T-helper 1 cell treated with Interleukin-12 subunit alpha and Interleukin-12 subunit beta and Interleukin-4 antibody, amounts not matched to agents 30 ng/mL and 1 ng/mL, for 36 hours (primary cell): Measurements from ENCODE around the gene APOLD1. TPM values are rescaled to one million over a fixed set of nuclear protein-coding genes. Genes with fewer than 3 reads are reported as not detected.
"Not testable (repeated sequence)": the region's sequence is repeated elsewhere in the genome, so short reads cannot be mapped to it uniquely, and the experiment has no call there.

Experiments used
- intact Hi-C: fragments of 100-400 bp; cut with micrococcal nuclease; formaldehyde crosslinking; loops from one replicate; pipeline ENCODE4 v1.15.1; 2024
- total RNA-seq: library from RNA; stranded (reverse); gene quantifications from 2 replicates; pipeline ENCODE4 v1.2.3, GENCODE V29; 2022

APOLD1 gene
- 7.3 and 11.0 TPM in 2 replicates for total RNA-seq

- intact Hi-C loops, result loop anchor here (5.0 kb wide), 2 partner anchors 223 to 257 kb away; partner anchors contain the start of genes DUSP16 and FAM234B
These were observed at the start of gene APOLD1 for GRCh38 chr12:12784911-12785814. Gene APOLD1, plus strand, starts transcription at chr12:12785659. Its CDS starts 33 bp downstream, at chr12:12785692.

- intact Hi-C loops, result loop anchor here (1.0 to 2.0 kb wide), 9 partner anchors 11 to 380 kb away; partner anchors contain the start of gene BORCS5
These were observed 48.4 kb upstream of the APOLD1 start for GRCh38 chr12:12736759-12737676.

GRCh38 chr12:12738152-12738551 lies 47.3 kb upstream of the APOLD1 start:
- intact Hi-C loops, result not testable (repeated sequence)

- intact Hi-C loops, result no loop called here
These were observed 43.8 kb upstream of the APOLD1 start for GRCh38 chr12:12741660-12742059.

GRCh38 chr12:12744546-12745305 lies 40.7 kb upstream of the APOLD1 start:
- intact Hi-C loops, result no loop called here

GRCh38 chr12:12745576-12746211 lies 39.8 kb upstream of the APOLD1 start:
- intact Hi-C loops, result no loop called here

- intact Hi-C loops, result no loop called here
These were observed 38.2 kb upstream of the APOLD1 start for GRCh38 chr12:12747278-12747677.

GRCh38 chr12:12748044-12748443 lies 37.4 kb upstream of the APOLD1 start:
- intact Hi-C loops, result no loop called here

GRCh38 chr12:12749433-12749832 lies 36.0 kb upstream of the APOLD1 start:
- intact Hi-C loops, result no loop called here

- intact Hi-C loops, result no loop called here
These were observed 29.5 kb upstream of the APOLD1 start for GRCh38 chr12:12755923-12756322.

- intact Hi-C loops, result no loop called here
These were observed 28.3 kb upstream of the APOLD1 start for GRCh38 chr12:12757121-12757520.

- intact Hi-C loops, result no loop called here
These were observed 26.1 kb upstream of the APOLD1 start for GRCh38 chr12:12759234-12759915.

- intact Hi-C loops, result no loop called here
These were observed 20.6 kb upstream of the APOLD1 start for GRCh38 chr12:12764824-12765223.

- intact Hi-C loops, result no loop called here
These were observed 15.2 kb upstream of the APOLD1 start for GRCh38 chr12:12770262-12770661.

- intact Hi-C loops, result no loop called here
These were observed 10.7 kb upstream of the APOLD1 start for GRCh38 chr12:12774791-12775190.

GRCh38 chr12:12776261-12776660 lies 9.2 kb upstream of the APOLD1 start:
- intact Hi-C loops, result no loop called here

- intact Hi-C loops, result no loop called here
These were observed 8.4 kb upstream of the APOLD1 start for GRCh38 chr12:12777092-12777491.

GRCh38 chr12:12779007-12779406 lies 6.5 kb upstream of the APOLD1 start:
- intact Hi-C loops, result no loop called here

- intact Hi-C loops, result no loop called here
These were observed 5.9 kb upstream of the APOLD1 start for GRCh38 chr12:12779529-12779928.

GRCh38 chr12:12784116-12784515 lies 1.3 kb upstream of the APOLD1 start:
- intact Hi-C loops, result no loop called here
